Neural cell (in vitro differentiated cells): ENCODE results near the gene CDC42BPB. TPM values are rescaled to one million over a fixed set of nuclear protein-coding genes. Genes with fewer than 3 reads are reported as not detected.

Experiments used
- H2AFZ ChIP-seq: fragments of 200-600, 300-800 bp; sonication (generic), shearing (Covaris generic); 2 replicates; pipeline ENCODE4 v1.6.0; 2014; ENCODE audit warnings: low read depth, mild to moderate bottlenecking, antibody characterized with exemption, low read length, moderate library complexity
- H3F3A ChIP-seq: fragments of 200-600 bp; shearing (Covaris generic); 2 replicates; pipeline ENCODE4 v1.6.1; 2016; ENCODE audit warnings: mild to moderate bottlenecking, moderate library complexity, mixed read lengths, antibody characterized with exemption, low read length; ENCODE audit not compliant: insufficient read depth, poor library complexity, severe bottlenecking
- H3K27ac ChIP-seq: fragments of 200-600, 300-800 bp; sonication (generic), shearing (Covaris generic); 2 replicates; pipeline ENCODE4 v1.5.1; 2014; ENCODE audit warnings: mild to moderate bottlenecking, low read length, moderate library complexity
- H3K27me3 ChIP-seq: fragments of 300-800, 200-600 bp; sonication (generic), shearing (Covaris generic); 2 replicates; pipeline ENCODE4 v1.6.0; 2014; ENCODE audit warnings: mild to moderate bottlenecking, low read depth, low read length, moderate library complexity; ENCODE audit not compliant: insufficient read depth
- H3K36me3 ChIP-seq: fragments of 300-800, 200-600 bp; sonication (generic), shearing (Covaris generic); 2 replicates; pipeline ENCODE4 v1.5.1; 2014; ENCODE audit warnings: mild to moderate bottlenecking, antibody characterized with exemption, low read length, moderate library complexity; ENCODE audit not compliant: insufficient read depth
- H3K4me2 ChIP-seq: fragments of 300-800, 200-600 bp; sonication (generic), shearing (Covaris generic); 2 replicates; pipeline ENCODE4 v1.6.0; 2014; ENCODE audit warnings: mild to moderate bottlenecking, low read length
- H3K4me3 ChIP-seq: fragments of 300-800, 200-600 bp; sonication (generic), shearing (Covaris generic); 2 replicates; pipeline ENCODE4 v1.5.1; 2014; ENCODE audit warnings: mild to moderate bottlenecking, low read length, moderate library complexity
- H3K79me2 ChIP-seq: fragments of 200-600 bp; shearing (Covaris generic); replicated peaks from 2 replicates; pipeline ENCODE4 v1.6.0; 2014; ENCODE audit warnings: mild to moderate bottlenecking, low read length, moderate library complexity; ENCODE audit not compliant: insufficient read depth
- H3K9ac ChIP-seq: fragments of 300-800, 200-600 bp; sonication (generic), shearing (Covaris generic); 2 replicates; pipeline ENCODE4 v1.6.1; 2016; ENCODE audit warnings: mild to moderate bottlenecking, low read length, mixed read lengths
- H3K9me2 ChIP-seq: fragments of 200-600 bp; shearing (Covaris generic); 2 replicates; pipeline ENCODE4 v1.6.1; 2016; ENCODE audit warnings: mild to moderate bottlenecking, low read length, mixed read lengths; ENCODE audit not compliant: insufficient read depth
- H3K9me3 ChIP-seq: fragments of 200-600, 300-800 bp; sonication (generic), shearing (Covaris generic); 2 replicates; pipeline ENCODE4 v1.6.1; 2016; ENCODE audit warnings: mild to moderate bottlenecking, mixed run types, low read length, moderate library complexity, mixed read lengths
- H4K20me1 ChIP-seq: fragments of 200-600 bp; shearing (Covaris generic); 2 replicates; pipeline ENCODE4 v1.6.1; 2016; ENCODE audit warnings: mild to moderate bottlenecking, mixed run types; ENCODE audit not compliant: insufficient read depth
- EZH2 ChIP-seq: fragments of 200-600, 300-800 bp; shearing (Covaris generic), sonication (generic); IDR thresholded peaks from 2 replicates; pipeline ENCODE4 v1.6.1; 2014; ENCODE audit warnings: antibody characterized with exemption, low read length, borderline replicate concordance, mild to moderate bottlenecking; ENCODE audit not compliant: insufficient read depth, poor library complexity, severe bottlenecking
- MXI1 ChIP-seq: fragments of 450-650 bp; conservative IDR thresholded peaks from 2 replicates; pipeline ENCODE4 v1.6.1; 2014; ENCODE audit warnings: antibody characterized with exemption, mild to moderate bottlenecking; ENCODE audit not compliant: poor library complexity, severe bottlenecking
- POLR2AphosphoS5 ChIP-seq: IDR thresholded peaks from 2 replicates; pipeline ENCODE4 v1.6.1; 2012
- RAD21 ChIP-seq: fragments of 450-650 bp; conservative IDR thresholded peaks from 2 replicates; pipeline ENCODE4 v1.6.1; 2014; ENCODE audit warnings: antibody characterized with exemption, mild to moderate bottlenecking, moderate library complexity
- REST ChIP-seq: IDR thresholded peaks from 2 replicates; pipeline ENCODE4 v1.6.1; 2012; ENCODE audit warnings: borderline replicate concordance
- SMC3 ChIP-seq: fragments of 450-650 bp; conservative IDR thresholded peaks from 2 replicates; pipeline ENCODE4 v1.6.1; 2014; ENCODE audit warnings: antibody characterized with exemption, mild to moderate bottlenecking, moderate library complexity; ENCODE audit not compliant: poor library complexity
- TAF1 ChIP-seq: IDR thresholded peaks from 2 replicates; pipeline ENCODE4 v1.6.1; 2012; ENCODE audit warnings: low read depth
- polyA plus RNA-seq: library from polyadenylated mRNA; depleted of rRNA; stranded (reverse); fragments of >200 nt; gene quantifications from 2 replicates; pipeline ENCODE4 v1.2.3, GENCODE V29; 2014
- TF ChIP-seq, protein P1 (sequence below): fragments of 450-650 bp; IDR thresholded peaks from 2 replicates; pipeline ENCODE4 v1.5.1; 2014; ENCODE audit warnings: antibody characterized with exemption, mild to moderate bottlenecking, moderate library complexity; ENCODE audit not compliant: poor library complexity, severe bottlenecking

CDC42BPB gene
- polyA plus RNA-seq, 1 donor from 2014 or later, result 43.8 TPM

GRCh38 chr14:102907980-102908730, 149.2 kb downstream of the CDC42BPB start:
- H3K27ac ChIP-seq, result no peak overlapping the region
- H3F3A ChIP-seq, result no peaks in the 10 kb centered on the region
- H3K36me3 ChIP-seq, result peaks cover 7% of the 10 kb centered on the region
- no peaks in the 10 kb centered on the region for H3K27me3 ChIP-seq
- H3K9me2 ChIP-seq, result no peaks in the 10 kb centered on the region
- no peak overlapping the region for H2AFZ ChIP-seq
- H3K79me2 ChIP-seq, result no peaks in the 10 kb centered on the region
- no peak overlapping the region for H3K4me3 ChIP-seq
- H3K4me2 ChIP-seq, result no peak overlapping the region
- TF ChIP-seq POLR2AphosphoS5, result no peak
- no peak for TF ChIP-seq REST
- no peaks in the 10 kb centered on the region for H3K9me3 ChIP-seq
- no peak overlapping the region for H3K9ac ChIP-seq
- no peaks in the 10 kb centered on the region for H4K20me1 ChIP-seq

- Histone ChIP-seq H3K27me3 (no peaks in the 10 kb centered on the region), H4K20me1 (no peaks in the 10 kb centered on the region), H3K9me3 (no peaks in the 10 kb centered on the region), H3K4me2 (no peak overlapping the region), H3K4me3 (no peak overlapping the region), H2AFZ (no peak overlapping the region), H3K79me2 (no peaks in the 10 kb centered on the region), H3K27ac (no peak overlapping the region), H3K9ac (no peak overlapping the region), H3F3A (no peaks in the 10 kb centered on the region), H3K36me3 (peaks cover 7% of the 10 kb centered on the region), H3K9me2 (no peaks in the 10 kb centered on the region)
- TF ChIP-seq MXI1, result no peak
- no peak for TF ChIP-seq TAF1
- TF ChIP-seq POLR2AphosphoS5, result no peak
- TF ChIP-seq REST, result no peak
- no peak for TF ChIP-seq SMC3
- TF ChIP-seq EZH2, result no peak
- no peak for TF ChIP-seq RAD21
- TF ChIP-seq, protein P1, sequence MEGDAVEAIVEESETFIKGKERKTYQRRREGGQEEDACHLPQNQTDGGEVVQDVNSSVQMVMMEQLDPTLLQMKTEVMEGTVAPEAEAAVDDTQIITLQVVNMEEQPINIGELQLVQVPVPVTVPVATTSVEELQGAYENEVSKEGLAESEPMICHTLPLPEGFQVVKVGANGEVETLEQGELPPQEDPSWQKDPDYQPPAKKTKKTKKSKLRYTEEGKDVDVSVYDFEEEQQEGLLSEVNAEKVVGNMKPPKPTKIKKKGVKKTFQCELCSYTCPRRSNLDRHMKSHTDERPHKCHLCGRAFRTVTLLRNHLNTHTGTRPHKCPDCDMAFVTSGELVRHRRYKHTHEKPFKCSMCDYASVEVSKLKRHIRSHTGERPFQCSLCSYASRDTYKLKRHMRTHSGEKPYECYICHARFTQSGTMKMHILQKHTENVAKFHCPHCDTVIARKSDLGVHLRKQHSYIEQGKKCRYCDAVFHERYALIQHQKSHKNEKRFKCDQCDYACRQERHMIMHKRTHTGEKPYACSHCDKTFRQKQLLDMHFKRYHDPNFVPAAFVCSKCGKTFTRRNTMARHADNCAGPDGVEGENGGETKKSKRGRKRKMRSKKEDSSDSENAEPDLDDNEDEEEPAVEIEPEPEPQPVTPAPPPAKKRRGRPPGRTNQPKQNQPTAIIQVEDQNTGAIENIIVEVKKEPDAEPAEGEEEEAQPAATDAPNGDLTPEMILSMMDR, result no peak
Measured at GRCh38 chr14:102907303-102907844, 150.0 kb downstream of the CDC42BPB start.
